Vagina (tissue), 2 donors: Measurements from ENCODE around the gene HIBCH.

Source experiments
- POLR2A ChIP-seq, 2 donors: fragments of 450-650 bp; IDR thresholded peaks; one replicate each; pipeline ENCODE4 v1.6.1; 2017; ENCODE audit warnings: antibody characterized with exemption in 2 of 2, mild to moderate bottlenecking in 2 of 2, moderate library complexity in 2 of 2
- TF ChIP-seq, protein P1 (sequence below), 3 experiments: fragments of 450-650 bp in 2 of 3; fragments of 200-600 bp in 1 of 3; sonication (generic) in 1 of 3; IDR thresholded peaks; one replicate each; pipeline ENCODE4 v1.5.1; 2017 to 2019; ENCODE audit warnings: antibody characterized with exemption in 3 of 3, mild to moderate bottlenecking in 2 of 3, moderate library complexity in 2 of 3

- no peak for TF ChIP-seq POLR2A (IDR thresholded peaks at IDR 0.05)
- TF ChIP-seq, protein P1, sequence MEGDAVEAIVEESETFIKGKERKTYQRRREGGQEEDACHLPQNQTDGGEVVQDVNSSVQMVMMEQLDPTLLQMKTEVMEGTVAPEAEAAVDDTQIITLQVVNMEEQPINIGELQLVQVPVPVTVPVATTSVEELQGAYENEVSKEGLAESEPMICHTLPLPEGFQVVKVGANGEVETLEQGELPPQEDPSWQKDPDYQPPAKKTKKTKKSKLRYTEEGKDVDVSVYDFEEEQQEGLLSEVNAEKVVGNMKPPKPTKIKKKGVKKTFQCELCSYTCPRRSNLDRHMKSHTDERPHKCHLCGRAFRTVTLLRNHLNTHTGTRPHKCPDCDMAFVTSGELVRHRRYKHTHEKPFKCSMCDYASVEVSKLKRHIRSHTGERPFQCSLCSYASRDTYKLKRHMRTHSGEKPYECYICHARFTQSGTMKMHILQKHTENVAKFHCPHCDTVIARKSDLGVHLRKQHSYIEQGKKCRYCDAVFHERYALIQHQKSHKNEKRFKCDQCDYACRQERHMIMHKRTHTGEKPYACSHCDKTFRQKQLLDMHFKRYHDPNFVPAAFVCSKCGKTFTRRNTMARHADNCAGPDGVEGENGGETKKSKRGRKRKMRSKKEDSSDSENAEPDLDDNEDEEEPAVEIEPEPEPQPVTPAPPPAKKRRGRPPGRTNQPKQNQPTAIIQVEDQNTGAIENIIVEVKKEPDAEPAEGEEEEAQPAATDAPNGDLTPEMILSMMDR (IDR thresholded peaks at IDR 0.05), result no peak
These were observed 583 bp downstream of the HIBCH start for GRCh38 chr2:190318931-190319554.
